Heart left ventricle (tissue), 16 donors: Measurements from ENCODE around the gene NAA16. TPM values are rescaled to one million over a fixed set of nuclear protein-coding genes. Genes with fewer than 3 reads are reported as not detected.

Experiments
- ATAC-seq, 4 donors: fragments of 200-7000 bp; cut with Tn5 transposase; one replicate each; pipeline ENCODE4 v1.9.1; 2020 to 2022; ENCODE audit warnings: moderate library complexity in 4 of 4, mild to moderate bottlenecking in 3 of 4, moderate number of reproducible peaks in 1 of 4
- DNase-seq, 5 donors: peaks; one replicate each; pipeline ENCODE4 v3.0.0-alpha.2; 2020
- H3K27ac ChIP-seq, 12 donors: fragments of 200-600 bp; sonication (generic) in 4 of 12; one replicate each; pipeline versions ENCODE4 v1.5.0 to v1.8.0; 2016 to 2022; ENCODE audit warnings: mild to moderate bottlenecking in 2 of 12
- H3K27me3 ChIP-seq, 9 donors: fragments of 200-600 bp; sonication (generic) in 2 of 9; one replicate each; pipeline versions ENCODE4 v1.5.1 to v1.8.0; 2016 to 2022; ENCODE audit warnings: mild to moderate bottlenecking in 3 of 9
- H3K36me3 ChIP-seq, 9 donors: fragments of 200-600 bp; sonication (generic) in 2 of 9; one replicate each; pipeline versions ENCODE4 v1.5.0 to v1.8.0; 2018 to 2022; ENCODE audit warnings: mild to moderate bottlenecking in 2 of 9
- H3K4me1 ChIP-seq, 12 donors: fragments of 200-600 bp; sonication (generic) in 4 of 12; one replicate each; pipeline versions ENCODE4 v1.5.0 to v1.8.0; 2016 to 2022; ENCODE audit warnings: mild to moderate bottlenecking in 3 of 12
- H3K4me3 ChIP-seq, 12 donors: fragments of 200-600 bp; sonication (generic) in 4 of 12; one replicate each; pipeline versions ENCODE4 v1.5.0 to v1.8.0; 2017 to 2022; ENCODE audit warnings: mild to moderate bottlenecking in 9 of 12, moderate library complexity in 4 of 12
- H3K9me3 ChIP-seq, 12 donors: fragments of 200-600 bp; sonication (generic) in 4 of 12; one replicate each; pipeline versions ENCODE4 v1.5.0 to v1.8.0; 2016 to 2022; ENCODE audit warnings: mild to moderate bottlenecking in 1 of 12
- POLR2A ChIP-seq, 2 donors: fragments of 450-650 bp; IDR thresholded peaks; one replicate each; pipeline ENCODE4 v1.6.1; 2017; ENCODE audit warnings: antibody characterized with exemption in 2 of 2, mild to moderate bottlenecking in 2 of 2, moderate library complexity in 2 of 2
- WGBS, 4 donors: extraction: QIAGEN DNeasy Blood & Tissue Kit in 2 of 4; methylation state at CpG; one replicate each; pipeline versions ENCODE4 v1.1.5 to v1.1.7; 2013 to 2018; 5-methylcytosine and 5-hydroxymethylcytosine counted together
- intact Hi-C, 10 donors: fragments of 100-400 bp; cut with DNase I; formaldehyde crosslinking; loops; one replicate each; pipeline versions ENCODE4 v1.11.1 to v1.14.2; 2022
- polyA plus RNA-seq, 2 donors: library from polyadenylated mRNA; stranded (reverse); fragments of 200-250 nt; gene quantifications; one replicate each; pipeline ENCODE4 v1.2.3, GENCODE V29; 2013
- total RNA-seq, 9 donors: library from RNA; depleted of rRNA in 2 of 9; stranded (reverse); fragments of >200 nt in 2 of 9; fragmentation: NEBNext Ultra II Directional in 3 of 9; extraction: Animal tissue kit (Norgen Biotek cat#: 25700) in 3 of 9; gene quantifications; one replicate each; pipeline versions ENCODE4 v1.1.0 to v1.2.4, GENCODE V29; 2016 to 2023
- TF ChIP-seq, protein P1 (sequence below), 12 donors: fragments of 200-600 bp; sonication (generic) in 4 of 12; IDR thresholded peaks; one replicate each; pipeline versions ENCODE4 v1.5.0 to v1.8.0; 2018 to 2022; ENCODE audit warnings: antibody characterized with exemption in 12 of 12, mild to moderate bottlenecking in 5 of 12
- donor health status: ischemic (EF 13 %, LVEDD 7.1; RV severe dilation, severe dysfunction).
- donor health status: healthy with polysubstance abuse.
- donor health status: DM: no; HTN: yes; CAD: no.
- donor health status: DM: no; HTN: no; CAD: no.
- donor health status: ischemic (EF 25% LVEDD 6.9; RV normal size, moderate dysfunction).
- donor health status: ischemic (EF 25% LVEDD 5.7; RV mildly dilated, moderate dysfunction).
- donor health status: healthy.
- donor health status: DM: yes; HTN: yes; CAD: no.
- donor health status: ischemic (EF 35%, LVEDD 5.7; RV mildly dilated, moderate dysfunction).
- donor health status: nonischemic (EF 11% LVEDD 7.7; RV severe dilation, severe dysfunction).
- donor health status: DM: yes; HTN: yes; CAD: no.
- donor health status: PGD.
- donor health status: ischemic (EF 29% LVEDD 5.4; RV normal size, mild dysfunction).
- donor health status: nonischemic (EF 23%, LVEDD 6.1; RV moderate dilation, normal function).

NAA16 gene
- total and polyA plus RNA-seq, 11 donors: 3.6 to 10.7 (median 7.3) TPM

DNA sequence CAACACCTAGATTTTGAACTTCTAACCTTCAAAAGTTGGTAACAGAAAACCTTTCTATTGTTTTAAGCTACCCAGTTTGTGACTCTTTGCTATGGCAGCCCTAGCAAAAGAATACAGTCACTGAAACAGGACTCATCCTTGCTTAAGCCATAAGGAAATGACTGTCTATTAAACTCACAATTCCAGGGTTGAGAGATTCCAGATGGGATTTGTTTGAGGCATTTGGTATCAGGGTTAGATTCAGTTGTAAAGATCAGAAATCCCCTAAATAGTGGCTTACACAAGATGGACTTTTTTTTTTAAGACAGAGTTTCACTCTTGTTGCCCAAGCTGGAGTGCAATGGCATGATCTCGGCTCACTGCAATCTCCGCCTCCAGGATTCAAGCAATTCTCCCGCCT lies 105.2 kb downstream of the NAA16 start:
- H3K4me3 ChIP-seq: no peak overlapping the region
- peaks cover 0 to 6% (median 0%) of the 10 kb centered on the region in 12 donors for H3K9me3 ChIP-seq
- H3K4me1 ChIP-seq: no peaks in the 10 kb centered on the region
- DNase-seq (no peak), ATAC-seq (no peak)
- TF ChIP-seq POLR2A (IDR thresholded peaks at IDR 0.05): no peak
- TF ChIP-seq, protein P1, sequence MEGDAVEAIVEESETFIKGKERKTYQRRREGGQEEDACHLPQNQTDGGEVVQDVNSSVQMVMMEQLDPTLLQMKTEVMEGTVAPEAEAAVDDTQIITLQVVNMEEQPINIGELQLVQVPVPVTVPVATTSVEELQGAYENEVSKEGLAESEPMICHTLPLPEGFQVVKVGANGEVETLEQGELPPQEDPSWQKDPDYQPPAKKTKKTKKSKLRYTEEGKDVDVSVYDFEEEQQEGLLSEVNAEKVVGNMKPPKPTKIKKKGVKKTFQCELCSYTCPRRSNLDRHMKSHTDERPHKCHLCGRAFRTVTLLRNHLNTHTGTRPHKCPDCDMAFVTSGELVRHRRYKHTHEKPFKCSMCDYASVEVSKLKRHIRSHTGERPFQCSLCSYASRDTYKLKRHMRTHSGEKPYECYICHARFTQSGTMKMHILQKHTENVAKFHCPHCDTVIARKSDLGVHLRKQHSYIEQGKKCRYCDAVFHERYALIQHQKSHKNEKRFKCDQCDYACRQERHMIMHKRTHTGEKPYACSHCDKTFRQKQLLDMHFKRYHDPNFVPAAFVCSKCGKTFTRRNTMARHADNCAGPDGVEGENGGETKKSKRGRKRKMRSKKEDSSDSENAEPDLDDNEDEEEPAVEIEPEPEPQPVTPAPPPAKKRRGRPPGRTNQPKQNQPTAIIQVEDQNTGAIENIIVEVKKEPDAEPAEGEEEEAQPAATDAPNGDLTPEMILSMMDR (IDR thresholded peaks at IDR 0.05): no peak
- no peaks in the 10 kb centered on the region for H3K36me3 ChIP-seq
- no peaks in the 10 kb centered on the region for H3K27me3 ChIP-seq
- WGBS, 4 donors: 33 to 60% (median 41%) methylated on average over 3 of the region's 3 CpGs
- intact Hi-C loops: loop anchor here in 2 of 10 donors (10.0 kb wide), 1 partner anchor 239 kb away; no protein-coding TSS in a partner anchor
- H3K27ac ChIP-seq: no peak overlapping the region

- intact Hi-C loops: loop anchor here in 2 of 10 donors (10.0 kb wide), 1 partner anchor 237 kb away; no protein-coding TSS in a partner anchor
- DNase-seq (no peak), ATAC-seq (no peak)
- Histone ChIP-seq H3K36me3 (no peaks in the 10 kb centered on the region), H3K27me3 (no peaks in the 10 kb centered on the region), H3K9me3 (peaks cover 0 to 6% (median 0%) of the 10 kb centered on the region in 12 donors), H3K27ac (no peak overlapping the region), H3K4me1 (no peaks in the 10 kb centered on the region), H3K4me3 (no peak overlapping the region)
- TF ChIP-seq POLR2A (IDR thresholded peaks at IDR 0.05): no peak
- TF ChIP-seq, protein P1 (IDR thresholded peaks at IDR 0.05): no peak
- WGBS, 4 donors: 49 to 54% (median 52%) methylated on average over 5 of the region's 5 CpGs
These were observed 107.0 kb downstream of the NAA16 start for GRCh38 chr13:41418027-41418426.

DNA sequence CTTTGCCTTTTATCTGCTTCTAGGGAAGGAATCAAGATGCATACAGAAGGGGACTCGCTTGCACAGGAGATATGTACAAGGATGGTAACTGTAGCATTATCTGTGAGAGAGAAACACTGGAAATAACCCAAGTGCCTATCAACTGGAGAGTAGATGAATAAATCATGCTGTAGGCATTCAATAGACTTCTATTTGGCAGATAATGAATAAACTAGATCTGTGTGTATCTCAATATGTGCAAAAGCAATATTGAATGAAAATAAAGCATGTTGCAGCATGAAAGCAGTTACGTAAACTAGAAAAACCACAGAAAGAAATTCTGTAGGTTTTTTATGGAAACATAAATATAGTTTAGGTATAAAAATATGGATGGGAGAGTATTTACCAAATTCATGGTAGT lies 107.7 kb downstream of the NAA16 start:
- DNase-seq (no peak), ATAC-seq (no peak)
- Histone ChIP-seq H3K9me3 (peaks cover 0 to 6% (median 0%) of the 10 kb centered on the region in 12 donors), H3K36me3 (no peaks in the 10 kb centered on the region), H3K4me3 (no peak overlapping the region), H3K27ac (no peak overlapping the region), H3K4me1 (no peaks in the 10 kb centered on the region), H3K27me3 (no peaks in the 10 kb centered on the region)
- TF ChIP-seq, protein P1 (IDR thresholded peaks at IDR 0.05): no peak
- no peak for TF ChIP-seq POLR2A (IDR thresholded peaks at IDR 0.05)
- intact Hi-C loops: loop anchor here in 2 of 10 donors (10.0 kb wide), 1 partner anchor 236 kb away; no protein-coding TSS in a partner anchor
- WGBS, 4 donors: 87 to 98% (median 91%) methylated on average over 2 of the region's 2 CpGs

DNA sequence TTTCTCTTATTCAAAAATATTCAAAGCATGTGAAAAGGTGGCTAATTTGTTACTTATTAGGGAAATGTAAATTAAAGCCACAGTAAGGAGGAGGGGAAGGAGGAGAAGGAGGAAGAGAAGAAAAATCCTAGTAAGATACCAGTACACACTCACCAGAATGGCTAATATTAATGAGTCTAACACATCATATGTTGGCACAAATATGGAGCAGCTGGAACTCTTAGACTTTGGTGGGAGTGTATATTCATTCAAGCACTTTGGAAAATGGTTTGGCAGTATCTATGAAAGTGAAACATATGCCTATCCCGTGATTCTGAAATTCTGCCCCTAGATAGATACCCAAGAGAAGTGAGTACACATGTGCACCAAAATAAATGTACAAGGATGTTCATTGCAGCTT lies 108.1 kb downstream of the NAA16 start:
- intact Hi-C loops: loop anchor here in 2 of 10 donors (10.0 kb wide), 1 partner anchor 236 kb away; no protein-coding TSS in a partner anchor
- H3K4me3 ChIP-seq: no peak overlapping the region
- DNase-seq (no peak), ATAC-seq (no peak)
- no peak overlapping the region for H3K27ac ChIP-seq
- H3K27me3 ChIP-seq: no peaks in the 10 kb centered on the region
- H3K4me1 ChIP-seq: no peaks in the 10 kb centered on the region
- WGBS, 4 donors: 62 to 76% (median 67%) methylated on average over 1 of the region's 1 CpG
- H3K9me3 ChIP-seq: peaks cover 0 to 6% (median 0%) of the 10 kb centered on the region in 12 donors
- H3K36me3 ChIP-seq: no peaks in the 10 kb centered on the region
- TF ChIP-seq POLR2A (IDR thresholded peaks at IDR 0.05): no peak
- TF ChIP-seq, protein P1 (IDR thresholded peaks at IDR 0.05): no peak
